Measurements from ENCODE around the gene ELN.

ELN gene

GRCh38 chr7:74066626-74067025 lies 38.7 kb downstream of the ELN start:
- DNase-seq = no peak

- no peak for DNase-seq
These were observed 40.6 kb downstream of the ELN start for GRCh38 chr7:74068378-74069085.

GRCh38 chr7:74069086-74069541 lies 41.1 kb downstream of the ELN start:
- DNase-seq = no peak

GRCh38 chr7:74069790-74070618 lies 42.0 kb downstream of the ELN start:
- no peak for DNase-seq

- no peak for DNase-seq
These were observed 42.6 kb downstream of the ELN start for GRCh38 chr7:74070619-74070921.

GRCh38 chr7:74071121-74071520 lies 43.1 kb downstream of the ELN start:
- no peak for DNase-seq

- no peak for DNase-seq
These were observed 46.8 kb downstream of the ELN start for GRCh38 chr7:74074770-74075169.

GRCh38 chr7:74078461-74078860 lies 50.5 kb downstream of the ELN start:
- DNase-seq = no peak

GRCh38 chr7:74082770-74083116 lies 54.8 kb downstream of the ELN start:
- no peak for DNase-seq

GRCh38 chr7:74083117-74083876 lies 55.3 kb downstream of the ELN start, which contains the start of gene LIMK1:
Gene LIMK1 (plus strand): TSS chr7:74083804. CDS start chr7:74083991, 187 bp downstream.
- peak; percentile 61 for DNase-seq

- no peak for DNase-seq
These were observed 56.2 kb downstream of the ELN start for GRCh38 chr7:74083928-74084721.

- no peak for DNase-seq
These were observed 57.0 kb downstream of the ELN start for GRCh38 chr7:74084722-74085578.

GRCh38 chr7:74087791-74088453 lies 59.9 kb downstream of the ELN start:
- DNase-seq = no peak

- DNase-seq = no peak
These were observed 64.5 kb downstream of the ELN start for GRCh38 chr7:74092321-74092963.

GRCh38 chr7:74092964-74093471 lies 65.0 kb downstream of the ELN start:
- no peak for DNase-seq

GRCh38 chr7:74093671-74094223 lies 65.8 kb downstream of the ELN start:
- no peak for DNase-seq

- no peak for DNase-seq
These were observed 66.5 kb downstream of the ELN start for GRCh38 chr7:74094224-74095101.

- no peak for DNase-seq
These were observed 67.2 kb downstream of the ELN start for GRCh38 chr7:74095135-74095534.
